ENCODE data around the gene NAA40. TPM values are rescaled to one million over a fixed set of nuclear protein-coding genes. Genes with fewer than 3 reads are reported as not detected.

Gene NAA40
- total and polyA plus RNA-seq, 10 of the 15 experiments (the other 5 are each of a cell fraction or from before 2014, with no cell fraction given), result 4.8 to 31.6 (median 22.2) TPM

DNA sequence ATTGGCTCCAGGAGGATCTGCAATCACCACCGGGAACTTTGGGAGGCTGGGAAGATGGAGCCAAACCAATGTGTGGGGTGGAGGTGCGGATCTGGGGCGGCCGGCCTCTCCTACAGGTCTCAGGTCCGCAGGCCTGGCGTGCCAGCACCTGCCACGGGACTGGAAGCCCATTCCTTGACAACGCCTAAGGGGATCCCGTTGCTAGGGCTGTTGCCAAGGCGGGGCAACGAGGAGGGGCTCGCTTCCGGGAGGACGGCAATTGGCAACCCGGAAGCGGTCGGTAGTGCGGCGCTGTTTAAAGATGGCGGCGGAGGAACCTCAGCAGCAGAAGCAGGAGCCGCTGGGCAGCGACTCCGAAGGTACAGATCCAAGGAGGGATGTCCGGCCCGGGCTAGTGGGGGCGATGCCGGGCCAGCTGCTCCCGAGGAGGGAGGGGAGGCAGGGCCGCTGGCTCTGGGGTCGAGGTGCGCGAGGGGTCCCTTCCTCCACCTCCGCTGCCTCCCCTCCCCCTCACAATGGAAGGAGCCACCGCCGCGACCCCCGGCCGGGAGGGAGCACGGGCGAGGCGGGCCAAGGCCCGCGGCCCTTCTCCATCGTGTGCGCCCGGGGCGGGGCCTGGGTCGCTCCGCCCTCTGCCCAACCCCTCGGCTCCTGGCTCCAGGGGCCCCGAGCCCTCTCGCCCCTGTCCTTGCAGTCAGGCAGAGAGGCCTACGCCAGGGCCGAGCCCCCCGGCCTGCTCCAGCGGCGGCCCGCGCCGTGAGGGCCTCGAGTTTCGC, 47.5 kb downstream of the NAA40 start, which contains the start of gene OTUB1 (continued):
- TF ChIP-seq, protein P1, sequence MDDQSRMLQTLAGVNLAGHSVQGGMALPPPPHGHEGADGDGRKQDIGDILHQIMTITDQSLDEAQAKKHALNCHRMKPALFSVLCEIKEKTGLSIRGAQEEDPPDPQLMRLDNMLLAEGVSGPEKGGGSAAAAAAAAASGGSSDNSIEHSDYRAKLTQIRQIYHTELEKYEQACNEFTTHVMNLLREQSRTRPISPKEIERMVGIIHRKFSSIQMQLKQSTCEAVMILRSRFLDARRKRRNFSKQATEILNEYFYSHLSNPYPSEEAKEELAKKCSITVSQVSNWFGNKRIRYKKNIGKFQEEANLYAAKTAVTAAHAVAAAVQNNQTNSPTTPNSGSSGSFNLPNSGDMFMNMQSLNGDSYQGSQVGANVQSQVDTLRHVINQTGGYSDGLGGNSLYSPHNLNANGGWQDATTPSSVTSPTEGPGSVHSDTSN (IDR thresholded peaks at IDR 0.05; ENCODE audit: insufficient replicate concordance, low read depth, low read length), result no peak
- TF ChIP-seq TARDBP (IDR thresholded peaks at IDR 0.05; ENCODE audit: borderline replicate concordance) (no peak), SP1 (IDR thresholded peaks at IDR 0.05; ENCODE audit: low read depth, low read length) (no peak), SUPT20H (IDR thresholded peaks at IDR 0.05; ENCODE audit: borderline replicate concordance, control insufficient read depth, low read depth, low read length) (no peak), BCL11A (IDR thresholded peaks at IDR 0.05; ENCODE audit: low read depth, low read length) (no peak), SUZ12 (IDR thresholded peaks at IDR 0.05; ENCODE audit: unreplicated experiment) (no peak), SMAD5 (IDR thresholded peaks at IDR 0.05; ENCODE audit: low read depth) (peak; percentile 61; the same call in 1 of the 2 replicates), IKZF1 (conservative IDR thresholded peaks at IDR 0.05) (peak; percentile 90), SREBF2 (IDR thresholded peaks at IDR 0.05; ENCODE audit: low read length) (no peak), GABPA (IDR thresholded peaks at IDR 0.05; ENCODE audit: low read depth) (peak; percentile 89), BACH1 (IDR thresholded peaks at IDR 0.05; ENCODE audit: borderline replicate concordance) (0 out of 2 replicates have a peak, but pooled peaks have one; percentile 33), EGR1 (IDR thresholded peaks at IDR 0.05; ENCODE audit: borderline replicate concordance in 1 of 2, low read depth in 2 of 2, low read length in 2 of 2) (peak in 1 of 2 experiments; percentile 25; a peak in 1 of 3 replicates), ATF7 (IDR thresholded peaks at IDR 0.05; ENCODE audit: low read depth) (no peak), YBX1 (IDR thresholded peaks at IDR 0.05) (no peak), DPF2 (IDR thresholded peaks at IDR 0.05) (peak; percentile 42; the same call in 1 of the 2 replicates), SREBF1 (IDR thresholded peaks at IDR 0.05; ENCODE audit: low read length) (no peak)
- TF ChIP-seq, protein P2, sequence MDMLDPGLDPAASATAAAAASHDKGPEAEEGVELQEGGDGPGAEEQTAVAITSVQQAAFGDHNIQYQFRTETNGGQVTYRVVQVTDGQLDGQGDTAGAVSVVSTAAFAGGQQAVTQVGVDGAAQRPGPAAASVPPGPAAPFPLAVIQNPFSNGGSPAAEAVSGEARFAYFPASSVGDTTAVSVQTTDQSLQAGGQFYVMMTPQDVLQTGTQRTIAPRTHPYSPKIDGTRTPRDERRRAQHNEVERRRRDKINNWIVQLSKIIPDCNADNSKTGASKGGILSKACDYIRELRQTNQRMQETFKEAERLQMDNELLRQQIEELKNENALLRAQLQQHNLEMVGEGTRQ (IDR thresholded peaks at IDR 0.05; ENCODE audit: borderline replicate concordance, low read depth, low read length), result no peak
- TF ChIP-seq, protein P3, sequence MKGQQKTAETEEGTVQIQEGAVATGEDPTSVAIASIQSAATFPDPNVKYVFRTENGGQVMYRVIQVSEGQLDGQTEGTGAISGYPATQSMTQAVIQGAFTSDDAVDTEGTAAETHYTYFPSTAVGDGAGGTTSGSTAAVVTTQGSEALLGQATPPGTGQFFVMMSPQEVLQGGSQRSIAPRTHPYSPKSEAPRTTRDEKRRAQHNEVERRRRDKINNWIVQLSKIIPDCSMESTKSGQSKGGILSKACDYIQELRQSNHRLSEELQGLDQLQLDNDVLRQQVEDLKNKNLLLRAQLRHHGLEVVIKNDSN (IDR thresholded peaks at IDR 0.05; ENCODE audit: borderline replicate concordance, extremely low read length, insufficient read depth, low read depth, low read length), result no peak
- TF ChIP-seq, protein P4, sequence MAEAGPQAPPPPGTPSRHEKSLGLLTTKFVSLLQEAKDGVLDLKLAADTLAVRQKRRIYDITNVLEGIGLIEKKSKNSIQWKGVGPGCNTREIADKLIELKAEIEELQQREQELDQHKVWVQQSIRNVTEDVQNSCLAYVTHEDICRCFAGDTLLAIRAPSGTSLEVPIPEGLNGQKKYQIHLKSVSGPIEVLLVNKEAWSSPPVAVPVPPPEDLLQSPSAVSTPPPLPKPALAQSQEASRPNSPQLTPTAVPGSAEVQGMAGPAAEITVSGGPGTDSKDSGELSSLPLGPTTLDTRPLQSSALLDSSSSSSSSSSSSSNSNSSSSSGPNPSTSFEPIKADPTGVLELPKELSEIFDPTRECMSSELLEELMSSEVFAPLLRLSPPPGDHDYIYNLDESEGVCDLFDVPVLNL (IDR thresholded peaks at IDR 0.05; ENCODE audit: low read depth, low read length), result no peak
- TF ChIP-seq, protein P5, sequence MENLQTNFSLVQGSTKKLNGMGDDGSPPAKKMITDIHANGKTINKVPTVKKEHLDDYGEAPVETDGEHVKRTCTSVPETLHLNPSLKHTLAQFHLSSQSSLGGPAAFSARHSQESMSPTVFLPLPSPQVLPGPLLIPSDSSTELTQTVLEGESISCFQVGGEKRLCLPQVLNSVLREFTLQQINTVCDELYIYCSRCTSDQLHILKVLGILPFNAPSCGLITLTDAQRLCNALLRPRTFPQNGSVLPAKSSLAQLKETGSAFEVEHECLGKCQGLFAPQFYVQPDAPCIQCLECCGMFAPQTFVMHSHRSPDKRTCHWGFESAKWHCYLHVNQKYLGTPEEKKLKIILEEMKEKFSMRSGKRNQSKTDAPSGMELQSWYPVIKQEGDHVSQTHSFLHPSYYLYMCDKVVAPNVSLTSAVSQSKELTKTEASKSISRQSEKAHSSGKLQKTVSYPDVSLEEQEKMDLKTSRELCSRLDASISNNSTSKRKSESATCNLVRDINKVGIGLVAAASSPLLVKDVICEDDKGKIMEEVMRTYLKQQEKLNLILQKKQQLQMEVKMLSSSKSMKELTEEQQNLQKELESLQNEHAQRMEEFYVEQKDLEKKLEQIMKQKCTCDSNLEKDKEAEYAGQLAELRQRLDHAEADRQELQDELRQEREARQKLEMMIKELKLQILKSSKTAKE (IDR thresholded peaks at IDR 0.05; ENCODE audit: low read depth, poor library complexity, severe bottlenecking), result no peak
- TF ChIP-seq, protein P6, sequence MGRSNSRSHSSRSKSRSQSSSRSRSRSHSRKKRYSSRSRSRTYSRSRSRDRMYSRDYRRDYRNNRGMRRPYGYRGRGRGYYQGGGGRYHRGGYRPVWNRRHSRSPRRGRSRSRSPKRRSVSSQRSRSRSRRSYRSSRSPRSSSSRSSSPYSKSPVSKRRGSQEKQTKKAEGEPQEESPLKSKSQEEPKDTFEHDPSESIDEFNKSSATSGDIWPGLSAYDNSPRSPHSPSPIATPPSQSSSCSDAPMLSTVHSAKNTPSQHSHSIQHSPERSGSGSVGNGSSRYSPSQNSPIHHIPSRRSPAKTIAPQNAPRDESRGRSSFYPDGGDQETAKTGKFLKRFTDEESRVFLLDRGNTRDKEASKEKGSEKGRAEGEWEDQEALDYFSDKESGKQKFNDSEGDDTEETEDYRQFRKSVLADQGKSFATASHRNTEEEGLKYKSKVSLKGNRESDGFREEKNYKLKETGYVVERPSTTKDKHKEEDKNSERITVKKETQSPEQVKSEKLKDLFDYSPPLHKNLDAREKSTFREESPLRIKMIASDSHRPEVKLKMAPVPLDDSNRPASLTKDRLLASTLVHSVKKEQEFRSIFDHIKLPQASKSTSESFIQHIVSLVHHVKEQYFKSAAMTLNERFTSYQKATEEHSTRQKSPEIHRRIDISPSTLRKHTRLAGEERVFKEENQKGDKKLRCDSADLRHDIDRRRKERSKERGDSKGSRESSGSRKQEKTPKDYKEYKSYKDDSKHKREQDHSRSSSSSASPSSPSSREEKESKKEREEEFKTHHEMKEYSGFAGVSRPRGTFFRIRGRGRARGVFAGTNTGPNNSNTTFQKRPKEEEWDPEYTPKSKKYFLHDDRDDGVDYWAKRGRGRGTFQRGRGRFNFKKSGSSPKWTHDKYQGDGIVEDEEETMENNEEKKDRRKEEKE (IDR thresholded peaks at IDR 0.05), result no peak

Measured in GM12878 (cell line).